ENCODE results near the gene CHRNB1. TPM values are rescaled to one million over a fixed set of nuclear protein-coding genes. Genes with fewer than 3 reads are reported as not detected.

CHRNB1 gene
- total and polyA plus RNA-seq, 4 donors, result 7.0 to 11.9 (median 10.6) TPM

DNA sequence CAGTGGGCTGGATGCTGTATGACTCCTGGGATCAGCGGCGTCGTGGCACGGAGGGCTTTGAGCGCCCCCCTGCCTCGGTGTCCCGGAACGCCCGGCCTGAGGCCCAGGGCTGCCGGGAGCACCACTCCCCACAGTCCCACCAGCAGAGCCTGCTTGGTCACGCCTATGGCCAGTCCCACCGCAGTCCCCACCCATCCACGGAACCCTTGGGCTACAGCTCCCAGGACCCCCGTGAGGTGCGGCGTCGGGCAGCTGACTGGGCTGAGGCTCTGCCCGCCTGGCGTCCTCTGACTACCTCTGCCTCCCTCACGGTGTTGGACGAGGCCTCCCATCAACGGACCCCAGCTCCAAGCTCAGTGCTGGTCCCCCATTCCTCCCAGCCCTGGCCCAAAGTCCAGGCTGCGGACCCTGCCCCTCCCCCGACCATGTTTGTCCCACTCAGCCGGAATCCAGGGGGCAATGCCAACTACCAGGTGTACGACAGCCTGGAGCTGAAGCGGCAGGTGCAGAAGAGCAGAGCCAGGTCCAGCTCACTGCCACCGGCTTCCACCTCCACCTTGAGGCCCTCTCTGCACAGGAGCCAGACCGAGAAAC, 17.9 kb upstream of the CHRNB1 start:
- H3K27me3 ChIP-seq (ENCODE audit: control insufficient read depth in 3 of 3, insufficient read depth in 3 of 3, low read length in 2 of 3), result no peaks in the 10 kb centered on the region
- WGBS, 2 donors, result 94% methylated on average over 29 of the region's 29 CpGs
- H3K4me1 ChIP-seq (ENCODE audit: control insufficient read depth in 5 of 5, insufficient read depth in 5 of 5, low read length in 5 of 5), result no peaks in the 10 kb centered on the region
- H3K36me3 ChIP-seq (ENCODE audit: control insufficient read depth in 4 of 4, insufficient read depth in 4 of 4, low read length in 4 of 4), result no peaks in the 10 kb centered on the region
- DNase-seq (no peak), ATAC-seq (ENCODE audit: insufficient read depth, low FRiP score) (no peak)
- no peak overlapping the region for H3K27ac ChIP-seq (ENCODE audit: low read depth in 1 of 2, low read length in 1 of 2)
- TF ChIP-seq, protein P1, sequence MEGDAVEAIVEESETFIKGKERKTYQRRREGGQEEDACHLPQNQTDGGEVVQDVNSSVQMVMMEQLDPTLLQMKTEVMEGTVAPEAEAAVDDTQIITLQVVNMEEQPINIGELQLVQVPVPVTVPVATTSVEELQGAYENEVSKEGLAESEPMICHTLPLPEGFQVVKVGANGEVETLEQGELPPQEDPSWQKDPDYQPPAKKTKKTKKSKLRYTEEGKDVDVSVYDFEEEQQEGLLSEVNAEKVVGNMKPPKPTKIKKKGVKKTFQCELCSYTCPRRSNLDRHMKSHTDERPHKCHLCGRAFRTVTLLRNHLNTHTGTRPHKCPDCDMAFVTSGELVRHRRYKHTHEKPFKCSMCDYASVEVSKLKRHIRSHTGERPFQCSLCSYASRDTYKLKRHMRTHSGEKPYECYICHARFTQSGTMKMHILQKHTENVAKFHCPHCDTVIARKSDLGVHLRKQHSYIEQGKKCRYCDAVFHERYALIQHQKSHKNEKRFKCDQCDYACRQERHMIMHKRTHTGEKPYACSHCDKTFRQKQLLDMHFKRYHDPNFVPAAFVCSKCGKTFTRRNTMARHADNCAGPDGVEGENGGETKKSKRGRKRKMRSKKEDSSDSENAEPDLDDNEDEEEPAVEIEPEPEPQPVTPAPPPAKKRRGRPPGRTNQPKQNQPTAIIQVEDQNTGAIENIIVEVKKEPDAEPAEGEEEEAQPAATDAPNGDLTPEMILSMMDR (IDR thresholded peaks at IDR 0.05; ENCODE audit: control extremely low read depth, extremely low read depth), result no peak
- H3K9ac ChIP-seq (ENCODE audit: insufficient read depth in 1 of 2, low read length in 2 of 2), result no peak overlapping the region
- H3K4me3 ChIP-seq, result no peak overlapping the region
- no peaks in the 10 kb centered on the region for H3K9me3 ChIP-seq (ENCODE audit: control insufficient read depth in 4 of 4, insufficient read depth in 3 of 4, low read length in 3 of 4)

DNA sequence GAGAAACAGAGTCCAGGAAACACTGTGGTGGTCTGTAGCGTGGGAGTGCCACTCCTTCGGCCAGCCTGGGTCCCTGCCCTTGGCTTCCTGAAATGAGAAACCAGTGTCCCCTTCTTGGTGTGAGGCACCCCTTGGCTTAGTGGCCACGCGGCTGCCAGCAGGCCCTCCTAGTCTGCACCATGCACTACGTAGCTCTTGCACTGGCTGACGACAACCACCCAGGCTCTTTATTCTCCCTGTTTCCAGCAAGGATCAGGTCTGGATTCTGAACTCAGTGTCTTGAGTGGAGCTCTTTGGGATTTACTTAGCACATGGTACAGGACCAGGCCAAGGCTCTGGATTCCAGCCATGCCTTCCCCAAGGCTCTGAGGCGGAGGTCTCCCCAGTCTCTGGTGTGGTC, 17.3 kb upstream of the CHRNB1 start:
- H3K27me3 ChIP-seq (ENCODE audit: control insufficient read depth in 3 of 3, insufficient read depth in 3 of 3, low read length in 2 of 3), result no peaks in the 10 kb centered on the region
- no peaks in the 10 kb centered on the region for H3K9me3 ChIP-seq (ENCODE audit: control insufficient read depth in 4 of 4, insufficient read depth in 3 of 4, low read length in 3 of 4)
- no peak overlapping the region for H3K4me3 ChIP-seq
- H3K27ac ChIP-seq (ENCODE audit: low read depth in 1 of 2, low read length in 1 of 2), result no peak overlapping the region
- no peak overlapping the region for H3K9ac ChIP-seq (ENCODE audit: insufficient read depth in 1 of 2, low read length in 2 of 2)
- WGBS, 2 donors, result 93% methylated on average over 7 of the region's 7 CpGs
- DNase-seq (no peak), ATAC-seq (ENCODE audit: insufficient read depth, low FRiP score) (no peak)
- no peaks in the 10 kb centered on the region for H3K36me3 ChIP-seq (ENCODE audit: control insufficient read depth in 4 of 4, insufficient read depth in 4 of 4, low read length in 4 of 4)
- TF ChIP-seq, protein P1 (IDR thresholded peaks at IDR 0.05; ENCODE audit: control extremely low read depth, extremely low read depth), result no peak
- no peaks in the 10 kb centered on the region for H3K4me1 ChIP-seq (ENCODE audit: control insufficient read depth in 5 of 5, insufficient read depth in 5 of 5, low read length in 5 of 5)

DNA sequence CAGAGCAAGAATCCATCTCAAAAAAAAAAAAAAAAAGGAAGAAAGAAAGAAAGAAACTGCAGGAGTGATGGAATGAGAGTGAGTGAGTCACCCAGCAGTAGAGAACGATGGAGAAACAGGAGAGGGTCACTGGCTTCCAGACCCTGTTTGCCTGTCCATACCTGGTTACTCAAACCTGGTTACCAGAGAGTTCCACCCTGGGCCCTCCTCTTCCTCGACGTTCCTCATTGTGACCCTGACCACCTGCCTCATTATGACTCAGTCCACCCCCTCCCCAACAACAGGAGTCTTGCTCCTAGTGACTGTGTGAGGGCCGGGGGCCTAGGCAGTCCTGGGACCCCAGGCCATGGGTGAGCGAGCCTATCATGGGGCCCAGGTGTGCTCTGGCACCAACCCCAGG, 16.3 kb upstream of the CHRNB1 start, which contains the start of gene SPEM3:
Gene SPEM3 (plus strand): TSS at position 301 of the 400 bp plus-strand sequence. CDS start 46 bp downstream, at position 347.
- H3K36me3 ChIP-seq (ENCODE audit: control insufficient read depth in 4 of 4, insufficient read depth in 4 of 4, low read length in 4 of 4), result no peaks in the 10 kb centered on the region
- H3K4me1 ChIP-seq (ENCODE audit: control insufficient read depth in 5 of 5, insufficient read depth in 5 of 5, low read length in 5 of 5), result no peaks in the 10 kb centered on the region
- no peaks in the 10 kb centered on the region for H3K27me3 ChIP-seq (ENCODE audit: control insufficient read depth in 3 of 3, insufficient read depth in 3 of 3, low read length in 2 of 3)
- H3K9ac ChIP-seq (ENCODE audit: insufficient read depth in 1 of 2, low read length in 2 of 2), result no peak within 1 kb of the TSS
- WGBS, 2 donors, result 72 to 80% methylated on average over 5 of the region's 5 CpGs
- H3K4me3 ChIP-seq, result no peak within 1 kb of the TSS
- H3K9me3 ChIP-seq (ENCODE audit: control insufficient read depth in 4 of 4, insufficient read depth in 3 of 4, low read length in 3 of 4), result no peaks in the 10 kb centered on the region
- TF ChIP-seq, protein P1 (IDR thresholded peaks at IDR 0.05; ENCODE audit: control extremely low read depth, extremely low read depth), result no peak
- H3K27ac ChIP-seq (ENCODE audit: low read depth in 1 of 2, low read length in 1 of 2), result no peak within 1 kb of the TSS
- ATAC-seq (ENCODE audit: insufficient read depth, low FRiP score) (no peak), DNase-seq (no peak)

DNA sequence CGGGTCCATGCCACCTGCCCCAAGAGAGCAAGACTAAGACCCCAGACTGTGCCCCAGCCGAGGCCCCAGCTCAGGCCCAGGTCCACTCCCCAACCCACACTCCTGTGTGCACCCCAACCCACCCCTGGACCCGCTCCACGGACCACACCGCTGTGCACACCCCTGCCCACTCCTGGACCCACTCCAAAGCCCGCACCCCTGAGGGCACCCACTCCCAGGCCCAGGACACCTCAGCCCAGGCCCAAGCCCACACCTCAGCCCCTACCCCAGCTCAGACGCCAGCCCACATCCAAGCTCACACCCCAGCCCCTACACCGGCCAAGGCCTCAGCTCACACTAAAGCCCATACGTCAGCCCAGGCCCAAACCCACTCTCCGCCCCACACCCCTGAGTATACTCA, 15.1 kb upstream of the CHRNB1 start:
- no peaks in the 10 kb centered on the region for H3K4me1 ChIP-seq (ENCODE audit: control insufficient read depth in 5 of 5, insufficient read depth in 5 of 5, low read length in 5 of 5)
- peaks cover 0 to 10% (median 0%) of the 10 kb centered on the region in 3 donors for H3K27me3 ChIP-seq (ENCODE audit: control insufficient read depth in 3 of 3, insufficient read depth in 3 of 3, low read length in 2 of 3)
- no peak for DNase-seq
- no peaks in the 10 kb centered on the region for H3K36me3 ChIP-seq (ENCODE audit: control insufficient read depth in 4 of 4, insufficient read depth in 4 of 4, low read length in 4 of 4)
- H3K27ac ChIP-seq (ENCODE audit: low read depth in 1 of 2, low read length in 1 of 2), result no peak overlapping the region
- ATAC-seq (ENCODE audit: insufficient read depth, low FRiP score), result no peak
- H3K9me3 ChIP-seq (ENCODE audit: control insufficient read depth in 4 of 4, insufficient read depth in 3 of 4, low read length in 3 of 4), result no peaks in the 10 kb centered on the region
- 91 to 96% methylated on average over 10 of the region's 10 CpGs for WGBS, 2 donors
- no peak overlapping the region for H3K9ac ChIP-seq (ENCODE audit: insufficient read depth in 1 of 2, low read length in 2 of 2)
- H3K4me3 ChIP-seq, result no peak overlapping the region
- TF ChIP-seq, protein P1 (IDR thresholded peaks at IDR 0.05; ENCODE audit: control extremely low read depth, extremely low read depth), result no peak
